ENCODE data around the gene SCO2. TPM values are rescaled to one million over a fixed set of nuclear protein-coding genes. Genes with fewer than 3 reads are reported as not detected.
A peak's percentile ranks its signal among the peaks of the same experiment; 100 is the strongest.

The SCO2 gene
- total RNA-seq, 1 donor from 2014 or later = 1.3 TPM

DNA sequence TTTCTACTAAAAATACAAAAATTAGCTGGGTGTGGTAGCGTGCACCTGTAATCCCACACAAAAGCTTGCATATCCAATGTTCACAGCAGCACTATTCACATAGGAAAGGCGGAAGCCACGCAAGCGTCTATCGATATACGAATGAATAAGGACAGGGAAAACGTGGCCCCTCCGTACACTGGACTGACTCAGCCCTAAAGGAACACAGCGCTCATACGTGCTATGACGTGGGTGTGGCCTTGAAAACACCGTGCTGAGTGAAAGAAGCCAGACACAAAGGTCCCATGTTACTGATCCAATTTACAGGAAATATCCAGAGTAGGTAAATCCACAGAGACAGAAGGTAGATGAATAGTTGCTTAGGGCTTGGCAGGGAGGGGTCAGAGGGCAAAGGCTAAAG lies 24.9 kb downstream of the SCO2 start:
- DNase-seq (ENCODE audit: low spot score) = no peak

DNA sequence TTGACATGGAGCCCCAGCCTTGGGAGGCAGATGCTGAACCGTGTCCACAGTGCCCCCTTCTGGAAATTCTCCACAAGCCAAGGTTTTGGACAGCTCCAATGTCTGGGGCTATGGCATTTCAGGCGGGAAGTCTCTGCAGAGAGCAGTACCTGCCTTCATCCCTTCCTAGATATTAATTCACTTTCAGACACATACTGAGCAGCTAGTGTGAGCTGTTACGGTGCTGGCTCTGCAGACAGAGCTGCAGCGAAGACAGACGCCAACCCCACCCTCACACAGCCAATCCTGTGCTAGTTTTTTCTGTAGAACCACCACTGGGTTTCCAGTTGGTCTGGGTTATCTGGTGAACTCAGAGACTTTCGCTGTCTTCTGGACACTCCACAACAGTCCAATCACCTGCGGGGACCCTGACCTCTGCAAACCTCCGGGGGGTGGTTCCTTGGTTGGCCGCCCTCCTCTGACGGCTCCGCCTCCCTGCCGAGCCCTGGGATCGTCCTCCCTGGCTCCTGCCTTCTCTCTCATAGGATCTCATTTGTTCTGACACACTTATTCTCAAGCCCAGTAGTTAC lies 27.0 kb downstream of the SCO2 start:
- DNase-seq (ENCODE audit: low spot score) = peak; percentile 79

DNA sequence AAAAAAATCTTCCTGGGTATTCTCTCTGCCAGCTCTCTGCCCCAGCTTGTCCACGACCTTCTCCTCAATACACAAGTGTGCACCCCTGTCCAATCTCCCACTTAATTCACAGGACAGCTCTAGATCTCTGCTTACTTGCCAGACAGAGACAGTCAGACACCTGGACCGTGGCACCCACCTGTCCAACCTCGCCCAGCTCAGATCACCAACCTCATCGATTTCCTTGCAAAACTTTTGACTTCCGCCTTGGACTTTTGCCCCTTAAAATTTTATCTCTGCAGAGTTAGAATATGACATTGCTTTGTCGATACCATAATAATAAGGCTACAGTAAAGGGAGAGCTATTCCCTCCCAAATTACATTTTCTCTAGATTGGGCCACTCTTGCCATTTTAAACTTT lies 28.3 kb downstream of the SCO2 start:
- DNase-seq (ENCODE audit: low spot score) = peak; percentile 46

DNA sequence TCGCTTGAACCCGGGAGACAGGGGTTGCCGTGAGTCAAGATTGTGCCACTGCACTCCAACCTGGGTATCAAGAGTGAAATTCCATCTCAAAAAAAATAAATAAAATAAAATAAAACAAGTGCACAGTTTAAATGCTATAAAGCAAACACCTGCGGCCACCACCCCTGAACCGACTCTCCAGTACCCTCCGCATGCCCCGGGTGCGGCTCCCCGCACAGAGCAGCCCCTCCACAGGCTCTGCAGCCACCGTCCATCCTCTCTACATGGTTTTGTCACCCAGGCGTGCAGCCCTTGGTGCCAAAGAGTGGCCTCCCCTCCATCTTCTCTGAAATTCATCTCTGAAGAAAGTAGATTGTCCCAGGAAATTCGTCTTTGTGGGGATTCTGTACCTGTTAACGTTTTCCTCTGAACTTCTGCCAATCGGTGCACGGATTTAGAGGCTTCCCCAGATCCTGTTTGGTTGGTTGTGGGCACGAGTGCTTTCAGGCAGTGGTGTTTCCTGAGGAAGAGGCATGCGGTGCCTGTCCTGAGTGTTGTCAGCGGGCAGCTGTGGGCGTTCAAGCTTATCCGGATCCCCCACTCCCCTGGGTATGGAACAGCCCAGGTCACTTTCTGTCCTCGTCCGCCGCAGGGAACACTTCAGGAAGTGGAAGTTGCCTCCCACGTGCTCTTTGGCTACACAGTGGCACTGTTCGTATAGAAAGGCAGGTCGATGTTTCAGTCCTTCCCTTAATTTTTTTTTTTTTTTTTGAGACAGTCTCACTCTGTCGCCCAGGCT lies 34.7 kb downstream of the SCO2 start:
- DNase-seq (ENCODE audit: low spot score) = no peak

DNA sequence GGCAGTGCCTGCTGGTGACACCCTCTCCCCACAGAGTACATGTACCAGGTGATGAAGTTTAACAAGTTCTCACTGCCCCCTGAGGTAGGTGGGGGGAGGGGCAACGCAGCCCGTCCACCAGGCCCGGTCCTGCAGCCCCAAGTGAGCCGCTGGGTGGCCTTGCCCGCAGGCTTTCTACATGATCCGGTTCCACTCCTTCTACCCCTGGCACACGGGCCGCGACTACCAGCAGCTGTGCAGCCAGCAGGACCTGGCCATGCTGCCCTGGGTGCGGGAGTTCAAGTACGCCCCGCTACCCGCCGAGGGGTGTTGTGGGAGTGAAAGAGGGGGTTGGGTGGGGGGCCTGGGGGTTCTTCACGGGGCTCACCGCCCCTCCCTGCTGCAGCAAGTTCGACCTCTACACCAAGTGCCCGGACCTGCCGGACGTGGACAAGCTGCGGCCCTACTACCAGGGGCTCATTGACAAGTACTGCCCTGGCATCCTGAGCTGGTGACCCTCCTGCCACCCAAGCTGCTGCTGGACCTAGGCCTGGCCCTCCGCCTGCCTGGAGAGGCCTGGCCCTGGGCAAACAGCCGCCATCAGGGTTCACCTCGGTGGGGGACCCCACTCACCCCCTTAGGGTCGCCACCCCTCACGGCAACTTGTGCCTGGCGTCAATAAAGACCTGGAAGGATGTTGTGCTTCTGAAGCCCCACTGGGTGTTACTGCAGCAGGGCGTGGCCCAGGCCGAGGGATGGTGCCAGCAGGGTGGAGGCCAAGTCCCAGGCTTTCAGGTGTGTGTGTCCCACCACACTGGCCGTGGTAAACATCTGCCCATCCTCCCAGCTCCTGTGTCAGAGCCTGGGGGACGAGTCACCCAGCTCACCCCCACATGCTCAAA lies 35.8 kb downstream of the SCO2 start:
- DNase-seq (ENCODE audit: low spot score) = no peak

DNA sequence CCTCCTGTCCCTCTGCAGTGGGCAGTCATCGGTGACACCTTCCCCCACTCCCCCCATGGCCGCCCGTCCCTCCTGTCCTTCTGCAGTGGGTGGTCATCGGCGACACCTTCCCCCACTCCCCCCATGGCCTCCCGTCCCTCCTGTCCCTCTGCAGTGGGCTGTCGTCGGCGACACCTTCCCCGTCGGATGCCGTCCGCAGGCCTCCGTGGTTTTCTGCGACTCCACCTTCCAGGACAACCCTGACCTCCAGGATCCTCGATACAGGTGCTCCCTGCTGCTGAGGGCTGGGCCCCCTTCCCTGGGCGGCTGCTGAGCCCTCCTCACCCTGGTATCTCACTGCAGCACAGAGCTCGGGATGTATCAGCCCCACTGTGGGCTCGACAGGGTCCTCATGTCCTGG lies 36.5 kb downstream of the SCO2 start:
- no peak for DNase-seq (ENCODE audit: low spot score)

DNA sequence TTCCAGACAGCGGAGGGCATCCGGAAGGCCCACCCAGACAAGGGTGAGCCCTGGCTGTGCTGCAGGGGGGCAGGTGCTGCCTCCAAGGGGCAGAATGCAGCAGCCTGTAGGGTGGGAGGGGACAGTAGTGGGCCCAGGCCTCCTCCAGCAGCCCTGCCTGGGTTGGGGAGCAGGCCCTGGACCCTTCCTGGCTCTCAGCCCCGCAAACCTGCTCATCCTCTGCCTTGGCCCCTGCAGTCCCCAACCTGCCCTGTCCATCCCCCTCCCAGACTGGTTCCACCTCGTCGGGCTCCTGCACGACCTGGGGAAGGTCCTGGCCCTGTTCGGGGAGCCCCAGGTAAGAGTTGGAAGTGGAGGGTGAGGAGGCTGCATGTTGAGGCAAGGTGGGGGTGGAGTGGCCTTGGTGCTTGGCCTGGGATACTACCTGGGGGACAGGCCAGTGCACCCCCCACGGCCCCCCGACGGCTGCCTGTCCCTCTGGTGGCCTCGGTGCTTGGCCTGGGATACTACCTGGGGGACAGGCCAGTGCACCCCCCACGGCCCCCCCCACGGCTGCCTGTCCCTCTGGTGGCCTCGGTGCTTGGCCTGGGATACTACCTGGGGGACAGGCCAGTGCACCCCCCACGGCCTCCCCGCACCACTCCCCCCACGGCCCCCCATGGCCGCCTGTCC lies 37.3 kb downstream of the SCO2 start:
- no peak for DNase-seq (ENCODE audit: low spot score)

DNA sequence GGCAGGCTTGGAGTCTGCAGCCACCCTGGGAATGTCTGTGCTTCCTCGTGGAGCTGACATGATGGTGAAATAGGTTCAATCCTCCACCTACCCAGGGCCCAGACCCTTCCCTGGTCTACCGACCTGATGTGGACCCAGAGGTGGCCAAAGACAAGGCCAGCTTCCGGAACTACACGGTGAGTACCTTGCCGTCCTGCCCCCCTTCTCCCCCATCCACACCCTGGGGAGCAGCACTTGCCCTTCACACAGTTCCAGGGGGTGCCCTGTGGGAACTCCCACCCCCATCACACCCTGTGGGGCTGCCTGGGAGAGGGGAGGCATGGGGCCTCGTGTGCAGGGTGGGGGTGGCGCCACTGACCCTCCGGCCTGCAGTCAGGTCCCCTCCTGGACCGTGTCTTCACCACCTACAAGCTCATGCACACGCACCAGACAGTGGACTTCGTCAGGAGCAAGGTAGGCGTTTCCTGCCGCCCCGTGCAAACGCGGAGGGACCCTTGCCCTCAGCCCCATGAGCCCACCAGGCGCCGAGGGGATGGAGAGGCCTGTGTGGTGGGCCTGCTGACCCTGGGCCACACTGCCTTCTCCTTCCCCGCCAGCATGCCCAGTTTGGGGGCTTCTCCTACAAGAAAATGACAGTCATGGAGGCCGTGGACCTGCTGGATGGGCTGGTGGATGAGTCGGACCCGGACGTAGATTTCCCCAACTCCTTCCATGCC lies 38.0 kb downstream of the SCO2 start:
- DNase-seq (ENCODE audit: low spot score) = no peak

DNA sequence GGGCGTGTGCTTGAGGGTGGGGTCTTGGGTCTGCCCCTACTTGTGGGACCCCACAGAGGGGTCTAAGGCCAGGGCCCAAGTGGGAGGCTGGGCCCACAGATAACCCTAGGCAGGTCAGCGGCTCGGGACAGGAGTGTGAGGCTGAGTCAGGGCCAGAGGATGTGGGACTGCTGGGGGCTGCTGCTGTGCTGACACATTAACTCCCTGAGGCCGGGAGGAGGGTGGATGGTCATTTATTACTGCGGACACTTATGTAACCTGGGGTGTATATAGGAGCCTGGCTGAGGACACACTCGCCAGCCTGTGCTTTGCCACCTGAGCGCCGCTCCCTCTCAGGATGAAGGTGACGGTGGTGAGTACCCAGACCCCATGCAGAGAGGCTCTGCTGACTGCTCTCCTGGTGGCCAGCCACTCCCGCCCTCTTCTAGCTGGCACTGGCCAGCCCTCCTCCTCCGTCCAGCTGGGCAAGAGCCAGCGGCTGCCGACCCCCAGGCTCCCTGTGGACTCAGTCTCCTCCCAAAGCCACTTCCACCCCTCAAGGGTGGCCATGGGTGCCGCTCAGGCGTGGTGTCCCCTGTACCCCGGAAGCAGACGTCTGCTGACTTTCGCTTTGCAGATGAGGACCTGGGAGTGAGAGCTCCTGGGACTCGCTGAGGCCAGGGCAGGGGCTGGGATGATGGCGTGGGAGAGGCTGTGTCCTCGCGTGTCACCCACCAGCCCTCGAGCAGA lies 38.7 kb downstream of the SCO2 start, which contains the start of gene MIOX:
MIOX (plus strand) TSS at position 299 of the 729 bp plus-strand sequence; CDS start at position 338, 39 bp downstream.
- no peak for DNase-seq (ENCODE audit: low spot score)

DNA sequence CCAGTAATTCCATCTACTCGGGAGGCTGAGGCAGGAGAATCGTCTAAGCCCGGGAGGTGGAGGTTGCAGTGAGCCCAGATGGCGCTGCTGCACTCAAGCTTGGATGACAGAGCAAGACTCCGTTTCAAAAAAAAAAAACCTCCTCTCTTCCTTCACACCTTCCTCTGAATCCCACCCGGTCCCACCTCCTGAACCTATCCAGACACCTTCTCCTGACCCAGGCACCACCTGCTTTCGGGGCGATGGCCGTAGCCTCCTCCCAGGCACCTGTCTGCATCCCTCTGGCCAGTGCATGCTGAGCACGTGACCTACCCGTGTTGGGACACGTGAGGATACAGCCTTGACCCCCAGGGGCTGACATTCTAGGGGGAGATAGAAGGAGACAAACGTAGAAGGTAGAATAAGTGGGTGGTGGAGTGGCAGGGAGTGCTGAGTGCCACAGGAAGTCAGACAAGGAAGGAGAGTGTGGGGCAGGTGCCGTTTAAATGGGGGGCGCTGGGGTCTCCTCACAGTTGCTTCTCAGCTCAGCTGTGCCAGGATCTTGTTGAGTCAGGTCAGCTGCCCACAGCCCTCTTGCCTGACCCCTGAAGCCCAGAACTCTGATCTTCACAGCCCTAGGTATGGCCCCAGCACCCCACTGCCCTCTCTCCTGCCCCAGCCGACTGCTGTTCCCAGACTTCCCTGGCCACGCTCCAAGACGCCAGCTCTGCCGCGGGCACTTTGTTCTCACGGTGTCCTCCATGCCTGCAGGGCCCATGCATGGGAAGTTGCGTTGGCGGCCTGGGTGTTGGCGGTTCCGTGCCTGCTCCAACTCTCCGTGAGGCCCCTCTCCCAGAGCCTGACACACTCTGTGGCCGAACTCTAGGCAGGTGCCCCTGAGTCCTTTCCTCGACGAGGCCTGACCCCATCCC lies 39.9 kb downstream of the SCO2 start:
- DNase-seq (ENCODE audit: low spot score) = peak; percentile 56

DNA sequence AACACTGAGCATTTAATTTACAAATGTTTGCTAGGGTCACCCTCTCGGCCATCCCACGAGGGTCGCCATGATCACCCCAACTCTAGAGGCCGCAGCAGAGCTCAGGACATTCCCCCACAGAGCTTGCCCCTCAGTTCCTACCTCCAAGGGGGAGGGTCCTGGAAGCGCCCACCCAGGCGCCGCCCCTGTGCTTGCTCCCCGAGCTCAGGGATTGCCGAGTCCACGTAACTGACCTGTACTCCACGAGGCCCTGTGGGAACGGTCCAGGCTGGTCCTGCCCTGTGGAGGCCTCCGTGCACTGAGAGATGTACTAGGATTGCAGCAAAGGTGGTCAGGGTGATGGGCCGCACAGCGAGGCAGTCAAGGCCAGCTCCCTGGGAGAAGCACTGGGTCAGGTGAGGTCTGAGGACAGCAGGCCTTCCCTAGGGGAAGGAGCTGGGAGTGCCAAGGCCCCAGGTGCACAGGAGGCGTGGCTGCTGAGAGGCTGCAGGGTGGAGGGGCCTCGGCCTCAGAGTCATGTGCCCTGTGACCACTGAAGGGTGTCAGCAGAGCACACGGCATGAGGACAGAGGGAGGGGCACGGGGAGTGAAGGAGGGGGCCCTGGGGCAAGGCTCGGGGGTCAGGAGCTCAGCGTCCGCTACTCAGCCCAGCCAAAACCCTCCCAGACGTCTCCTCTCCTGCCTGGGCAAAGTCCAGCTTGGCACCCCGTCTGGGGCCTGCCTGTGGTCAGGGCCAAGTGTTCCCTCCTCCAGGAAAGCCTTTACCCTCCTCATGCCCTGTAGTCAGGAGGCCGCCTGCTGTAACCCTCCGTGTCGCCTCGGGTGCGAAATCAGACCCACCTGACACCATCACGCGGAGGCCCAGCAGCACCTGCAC lies 41.2 kb downstream of the SCO2 start:
- peak; percentile 59 for DNase-seq (ENCODE audit: low spot score)

DNA sequence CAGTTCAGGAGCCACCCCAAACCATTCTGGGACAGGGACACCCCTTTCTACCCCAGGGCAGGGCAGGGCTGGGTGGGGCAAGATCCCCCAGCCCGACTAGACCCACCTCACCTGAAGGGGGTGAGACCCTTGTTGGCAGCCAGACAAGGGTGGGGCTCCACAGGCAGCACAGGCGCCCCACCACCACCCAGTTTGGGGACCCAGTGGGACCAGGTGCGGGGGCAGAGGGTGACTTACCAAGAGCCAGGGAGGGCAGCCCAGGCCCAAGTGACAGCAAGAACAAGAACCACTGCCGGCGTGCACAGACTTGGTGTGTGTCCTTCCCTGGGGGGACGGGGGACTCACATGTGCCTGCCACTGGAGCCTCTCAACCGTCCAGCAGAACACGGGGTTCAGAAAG lies 41.8 kb downstream of the SCO2 start:
- no peak for DNase-seq (ENCODE audit: low spot score)

DNA sequence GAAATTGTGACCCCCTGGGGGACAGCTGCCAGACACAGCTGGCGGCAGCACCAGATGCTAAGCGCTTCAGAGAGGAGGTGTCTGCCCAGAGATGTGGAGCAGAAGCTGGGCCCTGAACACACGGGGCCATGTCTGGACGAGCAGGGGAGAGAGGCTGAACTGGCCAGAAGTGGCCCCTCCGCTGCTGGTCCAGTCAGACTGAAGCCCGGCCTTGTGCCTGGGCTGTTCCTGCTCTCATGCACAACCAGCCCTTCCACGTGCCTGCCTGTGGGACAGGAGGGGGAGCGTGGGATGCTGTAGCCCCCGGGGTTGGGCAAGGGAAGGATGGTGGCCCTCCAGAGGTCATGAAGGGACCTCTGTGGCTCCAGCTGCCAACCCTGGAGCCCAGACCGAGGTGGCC lies 42.3 kb downstream of the SCO2 start:
- DNase-seq (ENCODE audit: low spot score) = no peak

DNA sequence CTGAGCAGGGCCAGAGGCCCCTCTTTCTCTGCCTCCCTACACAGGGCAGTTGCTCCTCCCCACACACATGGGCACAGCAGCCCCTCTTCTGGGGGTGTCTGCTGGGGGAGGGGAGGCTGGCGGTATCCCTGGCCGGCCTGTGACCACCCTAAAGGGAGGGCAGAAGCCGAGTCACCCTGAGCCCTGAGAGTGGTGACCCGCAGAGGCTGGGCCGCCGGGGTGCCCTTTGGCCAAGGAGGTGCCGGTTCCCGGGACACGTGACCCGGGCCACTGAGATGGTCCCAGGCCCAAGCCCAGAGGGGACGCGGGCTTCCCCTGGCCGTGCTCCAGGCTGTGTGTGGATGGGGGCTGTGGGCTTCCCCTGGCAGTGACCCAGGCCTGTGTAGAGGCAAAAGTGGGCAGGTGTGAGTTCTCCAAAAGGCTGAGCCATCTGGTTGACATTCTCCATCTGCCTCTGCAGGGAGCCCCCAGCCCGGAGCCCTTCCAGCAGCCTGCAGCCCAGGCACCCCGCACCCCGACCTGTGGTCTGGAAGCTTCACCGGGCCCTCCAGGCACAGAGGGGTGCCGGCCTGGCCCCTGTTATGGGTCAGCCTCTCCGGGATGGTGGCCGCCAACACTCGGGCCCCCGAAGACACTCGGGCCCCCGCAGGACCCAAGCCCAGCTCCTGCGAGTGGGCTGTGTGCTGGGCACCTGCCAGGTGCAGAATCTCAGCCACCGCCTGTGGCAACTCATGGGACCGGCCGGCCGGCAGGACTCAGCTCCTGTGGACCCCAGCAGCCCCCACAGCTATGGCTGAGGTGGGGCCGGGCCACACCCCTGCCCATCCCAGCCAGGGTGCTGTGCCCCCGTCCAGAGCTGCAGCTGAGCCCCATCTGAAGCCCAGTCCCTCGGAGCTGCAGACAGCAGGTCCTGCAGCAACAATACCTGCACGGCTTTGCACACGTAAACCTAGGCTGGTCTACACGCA lies 43.0 kb downstream of the SCO2 start:
- DNase-seq (ENCODE audit: low spot score) = no peak

DNA sequence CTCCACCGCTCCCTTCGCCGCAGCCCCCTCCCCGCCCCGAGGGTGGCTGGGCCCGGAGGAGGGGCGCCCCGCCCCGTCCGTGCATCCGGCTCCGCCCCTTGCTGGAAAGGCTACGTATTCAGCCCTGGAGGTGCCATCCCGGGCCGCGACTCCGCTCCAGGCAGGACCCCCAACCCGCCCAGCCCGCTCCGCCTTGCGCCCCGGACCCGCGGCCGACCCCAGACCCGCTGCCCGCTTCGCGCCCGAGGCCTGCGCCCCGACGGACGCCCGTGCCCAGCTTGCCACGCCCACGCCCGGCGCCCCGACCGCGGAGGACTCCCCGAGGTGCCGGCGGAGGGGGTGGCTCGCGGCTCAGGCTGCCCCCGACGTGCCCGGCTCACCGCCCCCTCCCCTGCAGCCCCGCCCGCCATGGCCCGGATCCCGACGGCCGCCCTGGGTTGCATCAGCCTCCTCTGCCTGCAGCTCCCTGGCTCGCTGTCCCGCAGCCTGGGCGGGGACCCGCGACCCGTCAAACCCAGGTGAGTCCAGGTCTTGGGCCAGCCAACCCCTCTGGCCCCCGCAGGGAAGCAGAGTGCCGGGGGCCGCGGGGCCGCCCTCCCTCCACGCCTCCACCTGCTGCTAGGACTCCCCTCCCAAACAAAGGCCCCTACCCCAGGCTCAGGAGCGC lies 43.8 kb downstream of the SCO2 start, which contains the start of gene ADM2:
ADM2 (plus strand) TSS at position 104 of the 667 bp plus-strand sequence; CDS start at position 409, 305 bp downstream.
- DNase-seq (ENCODE audit: low spot score) = no peak

DNA sequence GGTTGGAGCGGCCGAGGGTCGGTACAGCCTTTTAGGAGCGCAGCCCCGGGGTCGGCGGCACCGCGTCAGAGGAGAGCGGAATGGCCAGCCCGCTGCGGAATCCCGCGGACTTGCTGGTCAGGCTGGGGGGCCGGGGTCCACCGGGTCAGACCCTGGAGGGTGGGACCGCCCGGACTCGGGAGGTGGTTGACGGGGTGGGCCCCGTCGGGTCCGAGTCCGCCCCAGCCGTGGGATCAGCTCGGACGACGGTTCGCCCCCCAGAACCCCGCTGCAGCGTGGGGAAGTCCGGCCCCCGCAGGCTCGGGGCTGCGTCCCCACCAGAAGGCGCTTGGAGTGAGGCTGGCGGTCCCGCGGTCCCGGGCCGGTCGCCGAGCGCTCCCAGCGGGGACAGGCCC lies 44.4 kb downstream of the SCO2 start:
- no peak for DNase-seq (ENCODE audit: low spot score)

DNA sequence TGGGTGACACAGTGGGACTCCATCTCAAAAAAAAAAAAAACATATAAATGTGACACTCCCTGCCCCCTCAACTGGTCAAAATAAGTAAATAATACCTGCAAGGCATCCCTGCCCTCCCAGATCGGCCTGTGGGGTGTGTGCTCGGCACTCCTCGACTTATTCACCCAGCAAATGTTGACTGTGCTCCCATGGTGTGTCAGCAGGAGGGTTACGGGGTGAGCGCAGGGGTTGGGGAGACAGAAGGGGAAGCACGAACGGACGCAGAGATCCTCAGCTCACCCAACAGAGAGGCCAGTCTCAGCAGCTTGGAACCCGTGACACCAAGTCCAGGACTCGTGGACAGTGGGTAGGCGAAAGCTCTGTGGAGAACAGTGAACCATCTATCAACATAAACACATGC lies 45.7 kb downstream of the SCO2 start:
- no peak for DNase-seq (ENCODE audit: low spot score)

Data from mucosa of gallbladder (tissue), 1 donor.